C4-2B (cell line): ENCODE data around the gene ZC2HC1C.

Experiments
- H3K27ac ChIP-seq: fragments of 450-650 bp; 2 replicates; pipeline ENCODE4 v1.5.1; 2017
- ZFX ChIP-seq: fragments of 450-650 bp; IDR thresholded peaks from 2 replicates; pipeline ENCODE4 v1.6.1; 2017
- TF ChIP-seq, protein P1 (sequence below): fragments of 450-650 bp; conservative IDR thresholded peaks from 2 replicates; pipeline ENCODE4 v1.5.1; 2017; ENCODE audit warnings: mild to moderate bottlenecking

ZC2HC1C gene

DNA sequence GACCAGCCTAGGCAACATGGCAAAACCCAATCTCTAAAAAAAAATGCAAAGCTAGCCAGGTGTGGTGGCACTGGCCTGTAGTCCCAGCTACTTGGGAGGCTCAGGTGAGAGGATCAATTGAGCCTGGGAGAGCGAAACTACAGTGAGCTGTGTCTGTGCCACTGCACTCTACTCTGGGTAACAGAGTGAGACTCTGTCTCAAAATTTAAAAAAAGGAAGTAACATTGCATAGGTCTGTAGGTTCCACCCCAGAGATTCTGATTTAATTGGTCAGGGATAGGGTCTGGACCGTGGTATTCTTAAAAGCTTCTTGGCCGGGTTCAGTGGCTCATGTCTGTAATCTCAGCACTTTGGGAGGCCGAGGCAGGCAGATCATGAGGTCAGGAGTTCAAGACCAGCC lies 26.2 kb downstream of the ZC2HC1C start:
- TF ChIP-seq, protein P1, sequence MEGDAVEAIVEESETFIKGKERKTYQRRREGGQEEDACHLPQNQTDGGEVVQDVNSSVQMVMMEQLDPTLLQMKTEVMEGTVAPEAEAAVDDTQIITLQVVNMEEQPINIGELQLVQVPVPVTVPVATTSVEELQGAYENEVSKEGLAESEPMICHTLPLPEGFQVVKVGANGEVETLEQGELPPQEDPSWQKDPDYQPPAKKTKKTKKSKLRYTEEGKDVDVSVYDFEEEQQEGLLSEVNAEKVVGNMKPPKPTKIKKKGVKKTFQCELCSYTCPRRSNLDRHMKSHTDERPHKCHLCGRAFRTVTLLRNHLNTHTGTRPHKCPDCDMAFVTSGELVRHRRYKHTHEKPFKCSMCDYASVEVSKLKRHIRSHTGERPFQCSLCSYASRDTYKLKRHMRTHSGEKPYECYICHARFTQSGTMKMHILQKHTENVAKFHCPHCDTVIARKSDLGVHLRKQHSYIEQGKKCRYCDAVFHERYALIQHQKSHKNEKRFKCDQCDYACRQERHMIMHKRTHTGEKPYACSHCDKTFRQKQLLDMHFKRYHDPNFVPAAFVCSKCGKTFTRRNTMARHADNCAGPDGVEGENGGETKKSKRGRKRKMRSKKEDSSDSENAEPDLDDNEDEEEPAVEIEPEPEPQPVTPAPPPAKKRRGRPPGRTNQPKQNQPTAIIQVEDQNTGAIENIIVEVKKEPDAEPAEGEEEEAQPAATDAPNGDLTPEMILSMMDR = no peak
- TF ChIP-seq ZFX = no peak
- no peak overlapping the region for H3K27ac ChIP-seq

DNA sequence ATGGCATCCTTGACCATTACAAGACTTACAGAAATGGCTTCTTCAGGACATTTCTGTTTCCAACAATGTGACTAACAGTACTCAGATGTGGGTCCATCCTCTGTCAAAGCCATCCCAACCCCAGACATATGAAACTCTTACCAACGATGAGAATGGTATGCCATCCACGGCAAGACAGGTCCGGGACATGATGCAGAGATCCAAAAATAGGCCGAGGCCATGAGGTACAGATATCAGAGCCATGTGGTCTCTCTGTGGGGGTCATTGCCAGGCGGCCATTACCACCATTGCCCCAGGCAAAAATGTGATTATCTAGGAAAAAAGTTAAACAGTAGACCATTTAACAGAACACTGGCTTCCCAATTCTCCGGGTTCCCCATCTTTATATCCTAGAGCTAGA lies 27.5 kb downstream of the ZC2HC1C start:
- TF ChIP-seq ZFX = no peak
- TF ChIP-seq, protein P1 = no peak
- H3K27ac ChIP-seq = no peak overlapping the region

DNA sequence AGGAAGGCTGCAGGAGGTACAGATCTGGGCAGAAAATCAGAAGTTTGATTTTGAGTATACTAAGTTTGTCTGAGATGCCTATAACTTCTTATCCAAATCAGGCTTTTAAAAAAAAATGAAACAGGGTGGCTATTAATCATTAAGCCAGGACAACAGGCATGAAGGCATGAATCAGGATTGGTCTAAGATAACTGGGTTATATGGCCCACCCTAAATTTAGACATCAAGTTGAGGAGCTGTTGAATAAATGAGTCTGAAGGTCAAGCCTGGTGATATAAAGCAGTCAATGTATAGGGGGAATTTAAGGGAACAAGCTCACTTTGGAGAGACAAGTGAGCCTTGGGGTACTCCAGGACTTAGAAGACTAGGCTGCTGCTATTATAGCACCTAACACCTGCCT lies 28.8 kb downstream of the ZC2HC1C start:
- TF ChIP-seq ZFX = no peak
- TF ChIP-seq, protein P1 = no peak
- no peak overlapping the region for H3K27ac ChIP-seq

DNA sequence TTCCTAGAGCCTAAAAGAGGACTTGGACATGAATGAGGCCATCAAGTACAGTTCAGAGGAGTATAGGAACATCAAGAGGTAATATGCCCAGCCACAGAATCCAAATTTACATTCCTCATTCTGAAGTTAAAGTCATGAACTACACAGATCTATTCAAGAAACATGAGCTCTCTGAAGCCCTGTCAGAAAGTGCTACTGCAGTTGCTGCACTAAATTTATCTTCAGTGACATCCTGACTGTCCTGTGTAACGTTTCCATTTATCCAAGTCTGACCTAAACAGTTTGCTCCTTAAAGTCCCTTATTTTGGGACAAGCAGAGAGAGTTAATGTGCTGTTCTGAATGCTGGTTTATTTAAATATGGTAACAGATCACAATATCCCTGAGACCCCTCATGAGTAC lies 29.2 kb downstream of the ZC2HC1C start:
- no peak overlapping the region for H3K27ac ChIP-seq
- TF ChIP-seq, protein P1 = no peak
- TF ChIP-seq ZFX = no peak

DNA sequence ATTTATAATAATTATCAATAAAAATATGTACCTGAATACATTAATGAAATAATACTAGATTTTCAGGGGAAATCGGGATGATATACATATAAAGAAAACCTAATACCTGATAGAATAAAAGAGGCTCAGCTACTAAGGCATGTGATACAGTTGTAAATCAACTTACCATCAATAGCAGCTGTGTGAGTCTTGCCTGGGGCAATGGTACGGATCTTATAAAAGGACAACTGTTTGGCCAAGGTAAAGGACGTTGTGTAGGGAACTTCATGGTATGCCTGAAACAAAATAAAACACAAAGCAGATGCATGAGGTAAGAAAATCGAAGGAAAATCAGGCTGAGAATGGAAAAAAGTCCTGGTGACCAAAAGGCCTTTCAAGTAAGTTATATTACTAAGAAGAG lies 32.0 kb downstream of the ZC2HC1C start:
- H3K27ac ChIP-seq = no peak overlapping the region
- TF ChIP-seq, protein P1 = no peak
- no peak for TF ChIP-seq ZFX

DNA sequence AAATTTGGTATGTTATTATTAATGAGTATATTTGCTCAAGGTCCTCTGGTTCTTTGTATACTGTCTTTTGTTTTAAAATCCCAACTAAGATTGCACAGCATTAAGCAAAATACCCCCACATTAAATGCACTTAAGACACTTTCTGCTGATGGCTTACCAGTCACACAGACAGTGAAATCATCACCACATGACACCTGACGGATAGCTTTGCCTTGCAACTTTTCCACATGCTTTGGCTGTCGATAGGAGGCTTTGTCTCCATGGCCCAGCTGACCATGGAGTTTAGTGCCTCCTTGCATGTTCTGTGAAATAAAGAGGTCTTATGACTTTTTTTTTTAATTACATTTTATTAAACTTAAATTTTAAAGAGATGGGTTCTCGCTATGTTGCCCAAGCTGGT lies 37.7 kb downstream of the ZC2HC1C start:
- no peak overlapping the region for H3K27ac ChIP-seq
- no peak for TF ChIP-seq ZFX
- TF ChIP-seq, protein P1 = no peak

DNA sequence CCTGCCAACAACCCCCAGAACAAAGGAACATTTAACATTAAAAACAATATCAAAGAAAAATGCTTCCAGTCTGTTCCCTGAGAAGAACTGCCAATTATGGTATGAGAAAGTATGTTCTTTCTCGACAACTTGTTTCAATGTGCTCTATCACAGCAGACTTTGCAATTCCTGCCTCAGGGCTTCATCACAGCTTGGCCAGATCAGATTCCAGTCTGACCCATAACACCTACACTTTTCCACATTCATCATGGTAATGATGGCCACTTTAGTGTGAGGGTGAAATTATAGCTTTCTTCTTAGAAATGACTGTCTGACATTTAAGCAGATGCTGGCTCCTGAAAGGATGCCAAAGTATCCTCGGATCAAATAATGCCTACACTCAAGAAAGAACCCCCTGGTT lies 40.4 kb downstream of the ZC2HC1C start:
- TF ChIP-seq, protein P1 = no peak
- TF ChIP-seq ZFX = no peak
- H3K27ac ChIP-seq = no peak overlapping the region
